ENCODE results near the gene CHCHD6. TPM values are rescaled to one million over a fixed set of nuclear protein-coding genes. Genes with fewer than 3 reads are reported as not detected.

The CHCHD6 gene
- total and polyA plus RNA-seq, 12 donors: 10.6 to 22.5 (median 17.6) TPM

GRCh38 chr3:126671521-126671920 is 32.5 kb upstream of the CHCHD6 start:
- Histone ChIP-seq H3K36me3 (replicated peaks in 1 of 2) (no peaks in the 10 kb centered on the region), H3K4me3 (no peak overlapping the region), H3K9me3 (replicated peaks in 1 of 3) (peaks cover 0 to 9% (median 0%) of the 10 kb centered on the region in 3 donors), H3K27me3 (no peaks in the 10 kb centered on the region), H3K4me1 (replicated peaks in 1 of 2) (no peaks in the 10 kb centered on the region), H3K27ac (no peak overlapping the region)
- 64 to 89% (median 76%) methylated on average over 1 of the region's 1 CpG for WGBS, 4 donors
- intact Hi-C loops (cut with DNase I): loop anchor here in 1 of 2 donors (10.0 kb wide), 1 partner anchor 873 kb away; no protein-coding TSS in a partner anchor
- no peak for DNase-seq
- TF ChIP-seq, protein P1, sequence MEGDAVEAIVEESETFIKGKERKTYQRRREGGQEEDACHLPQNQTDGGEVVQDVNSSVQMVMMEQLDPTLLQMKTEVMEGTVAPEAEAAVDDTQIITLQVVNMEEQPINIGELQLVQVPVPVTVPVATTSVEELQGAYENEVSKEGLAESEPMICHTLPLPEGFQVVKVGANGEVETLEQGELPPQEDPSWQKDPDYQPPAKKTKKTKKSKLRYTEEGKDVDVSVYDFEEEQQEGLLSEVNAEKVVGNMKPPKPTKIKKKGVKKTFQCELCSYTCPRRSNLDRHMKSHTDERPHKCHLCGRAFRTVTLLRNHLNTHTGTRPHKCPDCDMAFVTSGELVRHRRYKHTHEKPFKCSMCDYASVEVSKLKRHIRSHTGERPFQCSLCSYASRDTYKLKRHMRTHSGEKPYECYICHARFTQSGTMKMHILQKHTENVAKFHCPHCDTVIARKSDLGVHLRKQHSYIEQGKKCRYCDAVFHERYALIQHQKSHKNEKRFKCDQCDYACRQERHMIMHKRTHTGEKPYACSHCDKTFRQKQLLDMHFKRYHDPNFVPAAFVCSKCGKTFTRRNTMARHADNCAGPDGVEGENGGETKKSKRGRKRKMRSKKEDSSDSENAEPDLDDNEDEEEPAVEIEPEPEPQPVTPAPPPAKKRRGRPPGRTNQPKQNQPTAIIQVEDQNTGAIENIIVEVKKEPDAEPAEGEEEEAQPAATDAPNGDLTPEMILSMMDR (IDR thresholded peaks at IDR 0.05): no peak
- no peak for TF ChIP-seq POLR2A (IDR thresholded peaks at IDR 0.05)

DNA sequence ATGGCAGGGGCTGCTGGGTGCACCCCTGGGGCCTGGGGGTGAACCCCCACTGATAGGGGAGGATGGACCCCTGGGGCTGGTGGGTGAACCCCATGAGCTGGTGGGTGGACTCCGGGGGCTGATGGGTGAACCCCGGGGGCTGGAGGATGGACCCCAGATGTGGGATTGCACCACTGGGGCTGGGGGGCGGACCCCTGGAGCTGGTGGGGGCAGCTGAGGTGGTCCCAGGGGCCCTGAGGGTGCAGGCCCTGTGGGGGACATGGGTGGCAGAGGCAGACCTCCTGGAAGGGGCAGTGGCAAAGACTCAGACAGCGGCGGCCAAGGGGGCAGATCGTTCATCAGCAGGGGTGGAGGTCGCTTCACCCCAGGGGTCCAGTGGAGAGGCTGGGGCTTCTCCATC is 31.7 kb upstream of the CHCHD6 start:
- DNase-seq: no peak
- peaks cover 0 to 9% (median 0%) of the 10 kb centered on the region in 3 donors for H3K9me3 ChIP-seq (replicated peaks in 1 of 3)
- no peaks in the 10 kb centered on the region for H3K27me3 ChIP-seq
- H3K4me1 ChIP-seq (replicated peaks in 1 of 2): no peaks in the 10 kb centered on the region
- no peak overlapping the region for H3K4me3 ChIP-seq
- TF ChIP-seq, protein P1 (IDR thresholded peaks at IDR 0.05): no peak
- no peak for TF ChIP-seq POLR2A (IDR thresholded peaks at IDR 0.05)
- H3K36me3 ChIP-seq (replicated peaks in 1 of 2): no peaks in the 10 kb centered on the region
- 70 to 94% (median 83%) methylated on average over 5 to 7 of the region's 7 CpGs for WGBS, 4 donors
- intact Hi-C loops (cut with DNase I): loop anchor here in 1 of 2 donors (10.0 kb wide), 1 partner anchor 872 kb away; no protein-coding TSS in a partner anchor
- H3K27ac ChIP-seq: no peak overlapping the region

DNA sequence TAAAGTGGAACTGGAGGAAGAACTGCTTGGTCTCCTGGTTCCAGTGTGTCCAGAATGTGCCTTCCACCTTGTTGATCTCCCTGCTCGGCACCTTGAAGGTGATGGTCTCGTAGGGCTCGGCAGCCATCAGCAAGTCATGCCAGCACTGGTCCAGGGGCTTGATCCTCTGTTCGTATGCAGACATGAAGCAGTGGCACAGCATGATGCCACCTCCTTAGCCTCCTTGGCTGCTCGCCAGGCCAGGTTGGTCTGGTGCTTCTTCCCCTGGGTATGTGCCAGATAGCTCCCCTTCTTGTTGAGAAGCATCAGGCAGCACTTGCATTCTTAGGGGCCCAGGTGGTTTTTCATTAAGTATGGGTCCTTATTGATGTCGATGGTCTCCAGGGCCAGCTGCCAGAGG is 31.3 kb upstream of the CHCHD6 start:
- Histone ChIP-seq H3K27ac (no peak overlapping the region), H3K27me3 (no peaks in the 10 kb centered on the region), H3K9me3 (replicated peaks in 1 of 3) (peaks cover 0 to 9% (median 0%) of the 10 kb centered on the region in 3 donors), H3K36me3 (replicated peaks in 1 of 2) (no peaks in the 10 kb centered on the region), H3K4me1 (replicated peaks in 1 of 2) (no peaks in the 10 kb centered on the region), H3K4me3 (no peak overlapping the region)
- peak in 1 of 7 donors; percentile 45 for DNase-seq
- 64 to 87% (median 85%) methylated on average over 2 to 6 of the region's 6 CpGs for WGBS, 4 donors
- TF ChIP-seq POLR2A (IDR thresholded peaks at IDR 0.05): no peak
- TF ChIP-seq, protein P1 (IDR thresholded peaks at IDR 0.05): no peak
- intact Hi-C loops (cut with DNase I): loop anchor here in 1 of 2 donors (10.0 kb wide), 1 partner anchor 872 kb away; no protein-coding TSS in a partner anchor

GRCh38 chr3:126676919-126677705 is 26.9 kb upstream of the CHCHD6 start:
- no peaks in the 10 kb centered on the region for H3K36me3 ChIP-seq (replicated peaks in 1 of 2)
- intact Hi-C loops (cut with DNase I): loop anchor here (5.0 to 10.0 kb wide), 3 partner anchors 780 to 868 kb away; no protein-coding TSS in a partner anchor
- DNase-seq: peak in 1 of 7 donors; percentile 41
- no peak overlapping the region for H3K27ac ChIP-seq
- TF ChIP-seq POLR2A (IDR thresholded peaks at IDR 0.05): no peak
- TF ChIP-seq, protein P1 (IDR thresholded peaks at IDR 0.05): no peak
- 66 to 78% (median 71%) methylated on average over 6 to 7 of the region's 7 CpGs for WGBS, 4 donors
- peaks cover 0 to 8% of the 10 kb centered on the region in 2 donors for H3K4me1 ChIP-seq (replicated peaks in 1 of 2)
- no peaks in the 10 kb centered on the region for H3K27me3 ChIP-seq
- no peak overlapping the region for H3K4me3 ChIP-seq
- H3K9me3 ChIP-seq (replicated peaks in 1 of 3): peaks cover 0 to 9% (median 0%) of the 10 kb centered on the region in 3 donors

Measured in adrenal gland (tissue), 12 donors.